Dermis microvascular lymphatic vessel endothelial cell (primary cell): ENCODE measurements around the gene FCHSD2. TPM values are rescaled to one million over a fixed set of nuclear protein-coding genes. Genes with fewer than 3 reads are reported as not detected.
"Not testable (repeated sequence)": the region's sequence is repeated elsewhere in the genome, so short reads cannot be mapped to it uniquely, and the experiment has no call there.

ENCODE experiments used
- DNase-seq, 2 donors: peaks; one replicate each; pipeline versions ENCODE4 v3.0.0 to v3.0.0-alpha.2; 2010; ENCODE audit warnings: low read depth in 2 of 2
- total RNA-seq: library from RNA; depleted of rRNA; stranded (reverse); fragments of >200 nt; gene quantifications from 2 replicates; pipeline ENCODE4 v1.2.1, GENCODE V29; 2014

FCHSD2 gene
- total RNA-seq, 1 donor from 2014 or later: 13.5 TPM

- DNase-seq: peak in 1 of 2 donors; percentile 21
Measured at GRCh38 chr11:73012121-73012863, 129.8 kb downstream of the FCHSD2 start.

- DNase-seq: no peak
Measured at GRCh38 chr11:73011126-73011817, 130.8 kb downstream of the FCHSD2 start.

- DNase-seq: no peak
Measured at GRCh38 chr11:73009972-73010371, 132.1 kb downstream of the FCHSD2 start.

- DNase-seq: no peak
Measured at GRCh38 chr11:73004088-73004487, 138.0 kb downstream of the FCHSD2 start.

- DNase-seq: no peak
Measured at GRCh38 chr11:73003088-73003487, 139.0 kb downstream of the FCHSD2 start.

GRCh38 chr11:73002214-73002613 is 139.9 kb downstream of the FCHSD2 start:
- no peak for DNase-seq

GRCh38 chr11:73001615-73002014 is 140.5 kb downstream of the FCHSD2 start:
- peak; percentile 34 to 76 for DNase-seq

- no peak for DNase-seq
Measured at GRCh38 chr11:72998676-72999075, 143.4 kb downstream of the FCHSD2 start.

- no peak for DNase-seq
Measured at GRCh38 chr11:72996959-72997358, 145.2 kb downstream of the FCHSD2 start.

- no peak for DNase-seq
Measured at GRCh38 chr11:72989727-72990126, 152.4 kb downstream of the FCHSD2 start.

- DNase-seq: no peak
Measured at GRCh38 chr11:72988821-72989220, 153.3 kb downstream of the FCHSD2 start.

GRCh38 chr11:72985645-72986044 is 156.5 kb downstream of the FCHSD2 start:
- DNase-seq: peak in 1 of 2 donors; percentile 61

GRCh38 chr11:72984453-72985077 is 157.6 kb downstream of the FCHSD2 start:
- no peak for DNase-seq

GRCh38 chr11:72983560-72983959 is 158.6 kb downstream of the FCHSD2 start:
- DNase-seq: no peak

- peak; percentile 47 to 54 for DNase-seq
Measured at GRCh38 chr11:72981971-72982685, 160.0 kb downstream of the FCHSD2 start.

GRCh38 chr11:72981080-72981479 is 161.0 kb downstream of the FCHSD2 start:
- DNase-seq: no peak

GRCh38 chr11:72977782-72978181 is 164.3 kb downstream of the FCHSD2 start:
- DNase-seq: not testable (repeated sequence)

GRCh38 chr11:72976522-72976892 is 165.6 kb downstream of the FCHSD2 start:
- DNase-seq: not testable (repeated sequence)

GRCh38 chr11:72975778-72976521 is 166.2 kb downstream of the FCHSD2 start:
- DNase-seq: no peak

- no peak for DNase-seq
Measured at GRCh38 chr11:72974487-72975205, 167.5 kb downstream of the FCHSD2 start.
